Measurements from ENCODE around the gene UBE2Q1.
A peak's percentile ranks its signal among the peaks of the same experiment; 100 is the strongest.

UBE2Q1 gene

DNA sequence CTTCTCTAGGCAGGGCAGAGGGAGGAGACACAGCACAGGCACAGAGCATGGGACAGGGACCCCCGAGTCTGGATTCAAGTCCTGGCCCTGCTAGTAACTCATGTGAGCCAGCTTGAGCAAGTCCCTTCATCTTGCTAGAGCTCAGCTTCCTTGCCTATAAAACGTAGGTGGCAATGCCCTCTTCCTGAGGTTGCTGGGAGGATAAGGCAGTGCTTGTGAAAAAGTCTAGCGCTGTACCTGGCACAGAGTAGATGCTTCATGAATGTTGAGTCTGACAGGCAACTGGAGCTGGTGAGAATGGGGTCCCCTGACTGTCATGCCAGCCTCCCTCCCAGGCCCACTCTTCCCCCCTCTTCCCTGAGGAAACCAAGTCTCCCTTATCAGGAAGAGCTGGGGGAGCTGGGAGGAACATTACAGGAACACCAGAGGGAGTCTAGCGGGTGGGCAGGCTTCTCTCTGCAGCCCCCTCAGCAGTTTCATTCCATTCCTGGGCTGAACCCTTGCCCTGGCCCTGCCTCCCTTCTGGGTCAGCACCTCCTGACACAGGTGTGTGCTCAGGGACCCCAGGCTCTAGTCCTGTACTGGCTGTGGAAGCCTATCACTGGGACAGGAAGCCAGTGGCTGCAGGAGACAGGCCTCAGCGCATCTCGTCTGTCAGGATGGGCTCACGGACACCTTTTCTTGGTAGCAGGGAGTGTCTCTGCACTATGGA is 19.0 kb upstream of the UBE2Q1 start:
- no peak for DNase-seq (ENCODE audit: low read depth, low spot score)

DNA sequence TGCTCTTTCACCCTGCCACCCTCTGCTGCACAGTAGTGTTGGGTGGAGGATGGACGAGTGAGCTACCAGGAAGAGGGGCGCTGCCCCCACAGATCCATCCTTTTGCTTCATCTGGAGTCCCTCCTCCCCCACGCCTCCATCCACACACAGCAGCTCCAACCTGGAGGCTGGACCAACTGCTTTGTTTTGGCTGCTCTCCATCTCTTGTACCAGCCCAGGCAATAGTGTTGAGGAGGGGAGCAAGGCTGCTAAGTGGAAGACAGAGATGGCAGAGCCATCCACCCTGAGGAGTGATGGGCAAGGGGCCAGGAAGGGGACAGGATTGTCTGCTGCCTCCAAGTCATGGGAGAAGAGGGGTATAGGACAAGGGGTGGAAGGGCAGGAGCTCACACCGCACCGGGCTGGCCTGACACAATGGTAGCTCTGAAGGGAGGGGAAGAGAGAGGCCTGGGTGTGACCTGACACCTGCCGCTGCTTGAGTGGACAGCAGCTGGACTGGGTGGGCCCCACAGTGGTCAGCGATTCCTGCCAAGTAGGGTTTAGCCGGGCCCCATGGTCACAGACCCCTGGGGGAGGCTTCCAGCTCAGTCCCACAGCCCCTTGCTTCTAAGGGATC is 17.6 kb upstream of the UBE2Q1 start:
- DNase-seq (ENCODE audit: low read depth, low spot score) = no peak

DNA sequence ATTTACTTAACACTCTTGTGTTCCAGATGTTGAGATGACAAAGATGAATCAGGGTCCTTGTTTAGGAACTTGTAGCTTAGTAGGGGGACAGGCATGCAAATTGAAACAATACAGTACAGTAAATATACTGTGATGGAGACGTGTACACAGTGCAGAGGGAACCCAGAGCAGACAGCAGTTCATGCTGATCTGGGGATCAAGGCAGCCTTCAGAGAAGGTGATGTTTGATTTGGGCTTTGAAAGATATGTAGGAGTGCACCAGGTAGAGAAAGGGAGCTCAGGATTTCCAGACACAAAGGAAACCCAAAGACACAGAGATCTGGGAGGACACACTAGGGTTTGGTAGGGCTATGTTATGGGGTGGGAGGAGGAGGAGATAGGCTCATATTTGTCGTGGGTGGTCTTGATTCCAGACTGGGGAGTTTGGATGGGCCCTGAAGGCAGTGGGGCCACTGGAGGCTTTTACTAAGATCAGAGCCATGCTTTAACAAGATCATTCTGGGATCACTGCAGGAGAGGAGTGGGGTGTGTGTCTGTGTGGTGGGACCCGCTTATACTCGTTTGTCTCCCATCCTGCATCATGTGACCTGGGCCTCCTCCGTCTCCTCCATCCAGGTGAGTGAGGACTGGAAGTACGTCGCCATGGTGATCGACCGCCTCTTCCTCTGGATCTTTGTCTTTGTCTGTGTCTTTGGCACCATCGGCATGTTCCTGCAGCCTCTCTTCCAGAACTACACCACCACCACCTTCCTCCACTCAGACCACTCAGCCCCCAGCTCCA is 16.9 kb upstream of the UBE2Q1 start:
- DNase-seq (ENCODE audit: low read depth, low spot score) = no peak

DNA sequence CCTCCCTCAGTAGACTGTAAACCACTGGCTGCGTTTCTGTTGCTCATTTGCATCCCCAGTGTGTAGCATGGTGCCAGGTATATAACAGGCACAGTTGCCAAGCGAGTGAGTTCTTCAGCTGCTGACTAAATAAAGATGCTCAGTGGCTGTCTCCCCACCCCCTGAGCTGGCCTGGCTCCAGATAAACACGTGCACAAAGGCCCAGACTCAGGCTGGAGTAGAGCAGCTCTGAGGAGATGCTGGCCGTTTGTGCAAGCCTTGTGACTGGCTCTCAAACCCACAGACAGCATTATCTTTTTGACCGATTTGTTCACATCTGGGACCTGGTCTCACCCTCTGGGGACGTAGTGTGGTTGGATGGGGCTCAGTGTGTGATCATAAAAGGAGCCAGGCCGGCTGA is 16.3 kb upstream of the UBE2Q1 start:
- no peak for DNase-seq (ENCODE audit: low read depth, low spot score)

DNA sequence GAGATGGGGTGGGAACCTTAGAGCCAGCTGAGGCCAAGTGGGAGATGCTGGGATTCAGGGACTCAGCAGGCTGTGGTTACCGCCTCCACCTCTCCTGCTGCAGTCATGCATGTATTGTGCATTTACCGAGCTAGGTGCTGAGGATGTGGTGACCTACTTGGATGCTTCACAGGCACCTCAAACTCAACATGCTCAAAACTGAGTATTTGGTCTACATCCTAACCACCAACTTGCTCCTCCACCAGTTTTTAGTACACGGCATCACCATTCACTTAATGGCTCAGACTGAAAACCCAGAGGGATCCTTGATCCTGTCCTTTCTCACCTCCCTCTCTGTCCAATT is 14.7 kb upstream of the UBE2Q1 start:
- no peak for DNase-seq (ENCODE audit: low read depth, low spot score)

DNA sequence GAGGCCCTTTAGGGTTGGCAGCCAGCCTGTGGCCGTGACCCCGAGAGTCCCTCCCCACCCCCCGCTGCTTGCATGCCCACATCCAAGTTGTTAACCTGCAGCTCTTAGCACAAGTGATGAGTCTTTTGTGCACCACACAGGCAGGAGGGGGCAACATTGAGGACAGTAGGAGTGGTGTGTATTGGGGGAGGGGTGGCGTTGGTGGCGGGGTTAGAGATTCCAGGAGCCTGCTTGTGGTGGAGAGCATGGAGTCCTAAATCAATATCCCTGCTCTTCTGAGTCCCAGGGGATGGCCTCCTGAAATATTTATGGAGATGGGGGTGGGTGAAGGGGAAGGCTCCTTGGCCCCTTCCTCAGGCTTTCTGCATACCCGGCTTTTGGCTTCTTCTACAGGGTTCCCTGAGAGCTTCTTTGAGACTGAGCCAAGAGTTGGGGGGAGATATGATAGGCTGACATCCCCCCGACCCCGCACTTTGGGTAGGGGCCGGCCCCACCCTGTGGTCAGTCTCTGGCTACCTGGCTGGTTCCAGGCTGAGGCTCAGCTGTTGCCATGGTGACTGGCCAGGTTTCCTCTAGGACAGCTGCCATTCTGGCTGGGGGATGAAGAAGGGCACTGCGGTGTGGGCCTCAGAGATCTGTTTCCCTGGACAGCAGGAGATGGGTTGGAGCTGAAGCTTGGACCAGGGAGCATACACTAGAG is 14.2 kb upstream of the UBE2Q1 start:
- DNase-seq (ENCODE audit: low read depth, low spot score) = no peak

DNA sequence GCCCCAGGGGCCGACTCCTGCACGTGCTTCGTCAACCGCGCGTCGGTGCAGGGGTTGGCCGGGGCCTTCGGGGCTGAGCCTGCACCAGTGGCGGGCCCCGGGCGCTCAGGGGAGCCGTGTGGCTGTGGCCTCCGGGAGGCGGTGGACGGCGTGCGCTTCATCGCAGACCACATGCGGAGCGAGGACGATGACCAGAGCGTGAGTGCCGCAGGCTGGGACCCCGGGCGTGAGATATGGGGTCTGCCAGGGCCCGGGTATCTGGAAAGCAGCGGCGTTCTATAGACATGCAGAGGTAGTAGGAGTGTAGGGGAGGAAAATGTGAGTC is 13.5 kb upstream of the UBE2Q1 start:
- DNase-seq (ENCODE audit: low read depth, low spot score) = no peak

DNA sequence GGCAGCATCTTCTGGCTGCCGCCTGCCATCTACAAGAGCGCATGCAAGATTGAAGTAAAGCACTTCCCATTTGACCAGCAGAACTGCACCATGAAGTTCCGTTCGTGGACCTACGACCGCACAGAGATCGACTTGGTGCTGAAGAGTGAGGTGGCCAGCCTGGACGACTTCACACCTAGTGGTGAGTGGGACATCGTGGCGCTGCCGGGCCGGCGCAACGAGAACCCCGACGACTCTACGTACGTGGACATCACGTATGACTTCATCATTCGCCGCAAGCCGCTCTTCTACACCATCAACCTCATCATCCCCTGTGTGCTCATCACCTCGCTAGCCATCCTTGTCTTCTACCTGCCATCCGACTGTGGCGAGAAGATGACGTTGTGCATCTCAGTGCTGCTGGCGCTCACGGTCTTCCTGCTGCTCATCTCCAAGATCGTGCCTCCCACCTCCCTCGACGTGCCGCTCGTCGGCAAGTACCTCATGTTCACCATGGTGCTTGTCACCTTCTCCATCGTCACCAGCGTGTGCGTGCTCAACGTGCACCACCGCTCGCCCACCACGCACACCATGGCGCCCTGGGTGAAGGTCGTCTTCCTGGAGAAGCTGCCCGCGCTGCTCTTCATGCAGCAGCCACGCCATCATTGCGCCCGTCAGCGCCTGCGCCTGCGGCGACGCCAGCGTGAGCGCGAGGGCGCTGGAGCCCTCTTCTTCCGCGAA is 12.9 kb upstream of the UBE2Q1 start:
- DNase-seq (ENCODE audit: low read depth, low spot score) = no peak

DNA sequence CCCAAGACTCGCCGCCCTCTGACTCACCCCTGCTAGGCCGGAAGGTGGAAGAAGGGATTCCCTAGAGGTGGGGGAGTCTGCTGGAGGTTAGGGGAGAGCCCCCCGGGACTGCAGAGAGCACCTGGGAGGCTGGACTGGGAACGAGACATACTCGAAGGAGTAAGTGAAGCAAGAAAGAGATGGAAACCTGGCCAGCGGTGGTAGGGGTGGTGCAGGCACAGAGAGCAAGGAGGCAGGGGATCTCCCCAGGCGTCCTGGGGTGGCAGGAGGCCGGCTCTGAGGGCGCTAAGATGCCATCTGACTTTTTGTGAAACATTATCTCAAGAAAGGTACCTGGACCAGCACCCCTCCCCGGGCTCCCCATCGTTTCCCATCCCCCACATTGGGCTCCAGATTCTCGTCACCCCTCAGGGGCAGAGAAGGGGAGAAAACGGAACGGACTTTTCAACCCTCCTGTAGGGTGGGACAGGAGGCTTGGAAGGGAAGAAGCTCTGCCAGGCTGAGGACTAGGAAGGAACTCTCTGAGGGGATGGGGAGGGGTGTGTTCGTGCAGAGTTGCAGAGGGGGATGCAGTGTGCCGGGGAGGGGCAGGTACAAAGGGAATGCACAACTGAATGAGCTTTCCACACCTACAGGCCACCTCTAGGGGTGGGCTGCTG is 9.8 kb upstream of the UBE2Q1 start:
- DNase-seq (ENCODE audit: low read depth, low spot score) = no peak

DNA sequence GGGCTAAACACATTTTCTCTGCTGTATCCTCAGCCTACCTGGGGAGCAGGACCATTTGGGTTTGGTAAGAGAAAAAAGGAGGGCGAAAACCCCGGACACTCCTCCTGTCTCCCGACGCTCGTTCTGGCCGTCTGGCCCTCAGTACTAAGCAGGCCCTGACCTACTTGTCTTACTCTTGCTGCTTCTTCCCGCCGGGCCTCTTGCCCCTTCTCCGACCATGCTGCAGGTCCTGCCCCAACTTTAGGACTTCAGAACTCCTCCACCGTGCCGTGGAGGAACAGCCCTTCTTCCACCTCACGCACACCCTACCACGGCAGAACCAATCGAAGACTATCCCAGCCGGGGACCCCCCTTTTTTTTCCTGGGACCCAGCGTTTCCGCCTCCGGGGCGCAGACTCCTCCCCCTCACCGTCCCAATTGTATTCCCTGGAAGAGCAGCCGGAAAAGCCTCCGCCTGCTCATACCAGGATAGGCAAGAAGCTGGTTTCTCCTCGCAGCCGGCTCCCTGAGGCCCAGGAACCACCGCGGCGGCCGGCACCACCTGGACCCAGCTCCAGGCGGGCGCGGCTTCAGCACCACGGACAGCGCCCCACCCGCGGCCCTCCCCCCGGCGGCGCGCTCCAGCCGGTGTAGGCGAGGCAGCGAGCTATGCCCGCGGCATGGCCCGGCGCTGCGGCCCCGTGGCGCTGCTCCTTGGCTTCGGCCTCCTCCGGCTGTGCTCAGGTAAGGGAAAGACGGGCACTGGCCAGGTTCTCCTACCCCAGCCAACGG is 9.1 kb upstream of the UBE2Q1 start, which contains the start of gene CHRNB2:
CHRNB2 (plus strand) TSS at position 393 of the 771 bp plus-strand sequence; CDS start at position 660, 267 bp downstream.
- peak; percentile 37 for DNase-seq (ENCODE audit: low read depth, low spot score)

DNA sequence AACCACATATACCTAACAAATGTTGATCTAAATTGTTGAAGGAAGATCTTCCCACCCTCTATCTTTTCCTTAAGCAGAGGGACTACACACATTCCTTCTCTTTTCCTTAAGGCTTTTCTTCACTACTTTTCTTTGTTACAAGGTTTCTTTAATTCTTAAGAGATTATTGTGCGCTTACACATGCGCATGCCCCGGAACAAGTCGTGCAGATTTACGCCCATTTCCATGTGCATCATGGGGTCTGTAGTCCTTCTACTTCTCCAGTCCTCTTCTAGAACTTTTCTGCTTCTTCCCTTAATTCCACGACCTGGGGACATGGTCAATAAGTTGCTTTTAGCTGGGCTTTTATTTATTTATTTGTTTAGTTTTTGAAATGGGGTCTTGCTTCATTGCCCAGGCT is 7.4 kb upstream of the UBE2Q1 start:
- DNase-seq (ENCODE audit: low read depth, low spot score) = no peak

DNA sequence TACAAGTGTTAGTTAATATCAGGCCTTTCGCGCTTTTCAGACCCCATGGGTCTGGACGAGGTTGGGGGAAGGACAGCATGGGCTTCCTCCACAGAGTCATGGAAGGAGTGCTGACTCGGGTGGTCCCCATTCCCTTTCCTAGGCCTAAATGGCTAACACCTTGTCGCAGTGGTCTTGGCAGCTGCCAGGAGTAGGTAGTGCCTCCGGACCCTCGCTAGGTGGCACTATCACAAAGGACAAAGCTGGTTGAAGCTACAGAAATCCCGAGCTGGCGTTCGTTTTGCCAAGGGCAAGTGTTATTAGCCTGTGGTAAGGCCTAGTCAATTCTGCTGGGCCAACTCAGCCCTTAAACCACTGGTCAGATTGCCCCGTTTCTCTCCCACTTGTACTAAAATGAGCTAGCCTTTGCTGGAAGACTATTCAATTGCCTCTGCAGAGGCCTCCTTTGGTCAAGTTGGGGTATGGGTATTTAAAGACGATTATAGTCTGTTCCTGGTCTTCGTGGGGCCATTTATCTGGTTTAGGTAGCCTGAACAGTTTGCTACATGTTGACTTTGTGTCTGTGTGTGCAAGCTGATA is 1.1 kb upstream of the UBE2Q1 start:
- peak; percentile 77 for DNase-seq (ENCODE audit: low read depth, low spot score)

DNA sequence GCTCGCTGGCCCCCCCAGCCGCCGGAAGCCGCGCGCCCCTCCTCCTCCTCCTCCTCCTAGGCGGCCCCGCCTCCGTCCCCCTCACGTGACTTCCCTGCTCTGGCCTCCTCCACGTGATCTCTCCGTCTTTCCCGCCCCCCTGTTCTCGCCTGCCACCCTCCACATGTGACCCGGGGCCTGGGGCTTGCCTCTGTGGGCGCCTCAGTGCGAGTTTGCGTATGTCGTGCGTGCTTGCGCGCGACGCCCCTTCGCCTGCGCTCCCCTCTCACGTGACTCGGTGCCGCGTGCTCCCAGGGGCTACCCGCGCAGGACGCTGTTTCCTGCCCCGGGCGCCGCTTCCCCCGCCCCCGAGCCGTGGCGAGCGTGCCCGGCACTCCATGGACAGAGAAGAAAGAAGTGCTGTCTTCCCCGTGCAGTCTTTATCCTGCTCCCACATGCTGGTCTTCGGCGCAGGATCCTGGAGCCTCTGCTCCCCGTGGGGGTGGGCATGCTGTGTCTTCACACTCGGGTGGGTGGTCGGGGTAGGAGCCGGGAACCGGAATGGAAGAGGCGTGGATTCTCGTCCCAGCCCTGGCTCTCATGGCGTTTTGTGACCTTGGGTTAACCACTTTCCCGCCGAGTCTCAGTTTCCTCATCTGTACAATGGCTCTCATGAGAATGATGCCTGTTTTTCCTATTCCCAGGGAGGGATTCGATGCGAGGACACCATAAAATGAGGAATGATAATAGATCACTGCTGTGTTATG is 431 bp upstream of the UBE2Q1 start:
- DNase-seq (ENCODE audit: low read depth, low spot score) = peak; percentile 99

DNA sequence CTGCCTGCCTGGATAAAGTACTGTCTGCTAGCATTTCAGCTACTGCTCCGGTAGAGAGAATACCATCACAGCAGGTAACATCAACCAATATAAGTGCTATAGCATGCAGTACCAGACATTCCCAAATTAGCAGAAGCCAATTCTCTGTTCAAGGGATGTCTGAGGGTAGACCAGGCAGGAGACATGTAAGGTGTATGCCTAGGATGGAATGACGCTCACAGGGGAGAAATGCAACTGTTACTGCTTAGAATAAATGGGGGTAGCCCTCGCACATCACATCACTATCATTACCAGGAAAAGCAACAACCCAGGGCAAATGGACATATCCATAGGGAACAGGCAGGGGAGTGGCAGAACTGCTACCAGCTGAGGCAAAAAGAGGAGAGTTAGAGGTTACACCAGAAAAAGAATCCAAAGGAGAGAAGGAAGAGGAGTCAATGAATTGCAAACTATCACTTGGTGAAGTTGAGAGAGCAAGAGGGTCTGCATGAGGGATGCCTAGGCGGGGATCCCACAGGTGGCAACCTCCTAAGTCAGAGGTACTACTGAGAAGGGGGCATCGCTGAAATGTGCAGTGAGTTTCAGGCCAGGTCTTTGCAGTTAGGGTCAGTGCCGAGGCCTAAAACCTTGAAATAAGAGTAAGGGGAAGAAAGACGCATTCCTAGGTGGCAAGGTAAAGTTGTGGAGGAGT is 1.1 kb downstream of the UBE2Q1 start:
- no peak for DNase-seq (ENCODE audit: low read depth, low spot score)

DNA sequence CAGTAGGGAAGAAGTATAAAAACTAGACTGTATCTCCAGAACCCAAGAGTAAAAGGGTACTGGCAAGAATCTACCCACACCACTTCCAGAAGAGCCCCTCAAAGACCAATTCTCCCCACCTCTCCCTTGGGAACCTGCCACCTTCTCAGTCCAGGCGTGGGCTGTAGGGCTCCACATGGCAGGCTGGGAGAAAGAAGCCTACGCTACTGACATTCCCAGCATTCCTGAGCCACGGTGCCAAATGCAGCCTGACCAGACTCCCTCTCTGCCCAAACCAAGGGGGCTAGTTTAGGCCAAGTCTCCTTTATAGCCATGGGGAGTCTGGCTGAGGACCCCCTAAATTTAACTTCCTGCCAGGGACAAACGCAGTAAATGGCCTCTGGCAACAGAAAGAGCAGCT is 2.0 kb downstream of the UBE2Q1 start:
- DNase-seq (ENCODE audit: low read depth, low spot score) = no peak

DNA sequence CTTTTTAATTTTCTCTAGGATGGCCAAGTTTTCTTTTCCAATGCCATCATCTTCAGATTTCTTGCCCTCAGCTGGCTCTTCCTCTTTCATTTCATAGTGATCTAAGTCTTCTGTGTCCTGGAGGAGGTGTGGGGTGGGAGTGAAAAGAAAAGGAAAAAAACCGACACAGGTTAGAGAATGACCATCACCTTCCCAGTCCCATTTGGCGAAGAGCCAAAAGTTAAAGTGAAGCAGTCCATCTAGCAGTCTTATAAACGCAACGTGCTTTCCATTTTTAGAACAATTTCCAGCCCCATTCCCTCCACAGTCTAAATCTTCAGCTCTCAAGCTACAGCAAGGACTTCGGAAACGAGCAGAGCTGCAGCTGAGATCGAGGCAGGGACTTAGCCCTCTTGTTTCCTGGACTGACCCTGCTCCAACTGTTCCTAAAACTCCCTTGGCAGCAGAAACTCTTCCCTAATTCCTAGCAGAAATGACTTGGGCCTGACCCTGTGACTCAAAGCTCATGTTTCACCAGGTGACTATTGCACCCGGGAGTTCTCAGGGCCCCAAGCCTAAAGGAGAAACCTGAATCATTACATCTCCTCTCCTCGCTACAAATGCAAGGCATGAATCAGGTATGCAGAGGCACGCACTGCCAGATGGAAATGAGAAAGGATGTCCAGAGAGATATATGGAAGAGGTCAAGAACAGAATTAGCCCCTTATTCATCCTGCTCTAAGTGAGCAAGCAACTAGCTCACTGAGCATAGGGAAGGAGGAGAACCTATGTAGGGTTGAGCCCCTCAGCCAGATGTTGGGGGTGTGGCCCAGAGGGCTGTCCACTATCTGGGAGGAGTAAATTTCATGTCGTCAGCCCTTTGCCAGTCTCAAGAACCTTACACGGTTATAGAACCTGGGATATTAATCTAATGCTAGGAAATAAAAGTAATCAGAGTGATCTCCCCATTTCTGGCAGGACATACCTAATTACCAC is 5.1 kb downstream of the UBE2Q1 start:
- DNase-seq (ENCODE audit: low read depth, low spot score) = no peak

DNA sequence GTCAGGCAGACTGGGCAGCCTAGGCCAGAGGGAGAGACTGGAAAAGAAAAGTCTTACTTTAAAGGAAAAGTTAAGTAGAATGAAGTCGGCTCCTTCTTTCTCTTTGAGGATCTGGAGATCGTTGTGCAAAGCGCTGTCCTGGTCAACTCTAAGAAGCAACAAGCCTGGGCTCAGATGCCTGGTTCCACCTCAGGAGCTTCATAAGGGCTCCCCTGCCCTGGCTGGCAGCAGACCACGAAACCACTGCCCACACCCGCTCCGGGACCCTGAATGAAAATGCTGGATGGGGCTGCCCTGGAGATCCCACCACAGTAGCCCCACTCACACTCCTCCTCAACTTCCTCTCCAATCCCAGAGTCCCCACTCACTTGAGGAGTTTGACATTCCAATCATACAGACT is 6.4 kb downstream of the UBE2Q1 start:
- DNase-seq (ENCODE audit: low read depth, low spot score) = no peak

DNA sequence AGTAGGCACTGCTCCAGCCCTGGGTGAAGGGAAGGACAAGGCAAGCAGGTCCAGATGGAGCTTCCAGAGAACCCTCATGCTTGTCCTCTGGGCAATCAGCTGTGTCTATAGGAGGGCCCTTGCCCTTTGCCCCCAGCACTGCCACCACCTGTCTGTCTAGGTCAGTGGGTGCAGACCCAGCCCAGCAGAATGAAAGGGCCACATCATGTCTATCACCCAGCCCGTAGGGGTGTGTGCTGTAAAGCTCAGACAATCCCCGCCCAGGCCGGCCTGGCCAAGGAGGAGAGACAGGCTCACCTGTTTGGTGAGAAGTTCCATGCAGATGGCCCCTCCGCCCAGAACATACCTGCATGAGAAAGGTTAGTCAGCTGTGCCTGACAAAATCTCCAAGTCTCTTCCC is 7.0 kb downstream of the UBE2Q1 start:
- no peak for DNase-seq (ENCODE audit: low read depth, low spot score)

Measured in activated CD4-positive, CD25-positive, alpha-beta regulatory T cell treated with anti-CD3 and anti-CD28 coated beads, Interleukin-2, amount 50 U/mL, for 16 hours (primary cell).